ENCODE measurements around the gene SEMA4F.

- no peak for TF ChIP-seq POLR2A (IDR thresholded peaks at IDR 0.05)
- no peak for TF ChIP-seq CTCF (IDR thresholded peaks at IDR 0.05)
Observed at GRCh38 chr2:74673826-74674528, 19.9 kb downstream of the SEMA4F start.

Measured in uterus (tissue), 2 donors.